HG02798 (cell line): ENCODE data around the gene KLHDC7B.

Source experiments
- ATAC-seq: cut with Tn5 transposase; IDR thresholded peaks from one replicate; pipeline ENCODE4 v1.9.1; 2021; ENCODE audit warnings: mild to moderate bottlenecking; ENCODE audit not compliant: unreplicated experiment, poor library complexity

Gene KLHDC7B

DNA sequence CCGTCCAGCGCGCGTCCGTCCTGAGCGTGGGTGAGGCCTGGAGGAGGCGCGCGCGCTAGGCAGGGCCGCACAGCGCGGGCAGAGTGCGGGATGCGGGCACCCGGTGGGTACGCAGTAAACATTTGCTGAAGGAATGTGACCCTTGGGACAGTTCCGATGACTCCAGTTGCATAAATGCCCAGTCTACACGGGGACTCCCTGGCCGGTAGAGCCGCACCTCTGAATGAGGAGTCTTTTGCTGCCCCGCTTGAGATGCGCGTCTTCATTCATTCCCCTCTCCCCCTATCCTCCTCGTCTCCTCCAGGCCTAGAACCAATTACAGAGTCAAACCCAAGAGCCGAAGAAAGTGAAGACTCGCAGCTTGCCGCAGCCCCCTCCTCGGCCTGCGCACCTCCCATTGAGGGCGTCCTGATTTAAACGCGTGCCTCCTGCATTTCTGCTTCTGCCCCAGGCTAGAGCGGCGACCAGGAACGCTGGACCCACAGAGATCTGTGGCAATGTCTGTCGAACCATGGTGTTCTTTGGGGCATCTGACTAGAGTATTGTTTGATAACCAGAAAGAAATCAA is 37.7 kb downstream of the KLHDC7B start:
- no peak for ATAC-seq

DNA sequence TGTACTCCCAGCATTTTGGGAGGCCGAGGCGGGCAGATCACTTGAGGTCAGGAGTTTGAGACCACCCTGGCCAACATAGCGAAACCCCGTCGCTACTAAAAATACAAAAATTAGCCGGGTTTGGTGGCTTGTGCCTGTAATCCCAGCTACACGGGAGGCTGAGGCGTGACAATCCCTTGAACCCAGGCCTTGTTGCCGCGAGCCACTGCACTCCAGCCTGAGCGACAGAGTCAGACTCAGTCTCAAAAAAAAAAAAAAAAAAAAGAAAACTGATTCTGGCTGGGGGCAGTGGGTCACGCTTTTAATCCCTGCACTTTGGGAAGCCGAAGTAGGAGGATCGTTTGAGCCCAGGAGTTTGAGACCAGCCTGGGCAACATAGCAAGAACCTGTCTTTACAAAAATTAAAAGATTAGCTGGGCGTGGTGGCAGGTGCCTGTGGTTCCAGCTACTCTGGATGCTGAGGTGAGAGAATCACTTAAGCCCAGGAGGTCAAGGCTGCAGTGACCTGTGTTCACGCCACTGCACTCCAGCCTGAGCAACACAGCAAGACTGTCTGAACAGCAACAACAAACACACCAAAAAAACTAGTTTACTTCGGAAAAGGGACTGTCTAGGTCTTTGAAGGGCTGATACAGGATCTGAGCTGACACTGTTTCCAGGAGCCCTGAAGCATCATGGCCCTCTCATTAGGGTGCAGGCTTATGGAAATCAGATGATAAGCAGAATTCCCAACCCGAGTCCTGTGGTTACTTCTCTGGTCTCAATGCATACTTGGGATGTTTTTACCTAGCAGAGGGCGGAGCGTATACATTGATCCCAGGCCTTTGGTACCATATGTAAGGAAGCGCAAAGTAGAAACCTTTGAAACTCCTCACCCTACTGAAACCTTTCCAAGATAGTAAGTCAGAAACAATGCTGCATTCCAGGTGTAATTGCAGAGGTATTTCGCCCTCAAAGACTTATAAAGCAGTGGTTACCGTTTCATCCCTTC is 38.7 kb downstream of the KLHDC7B start:
- no peak for ATAC-seq

DNA sequence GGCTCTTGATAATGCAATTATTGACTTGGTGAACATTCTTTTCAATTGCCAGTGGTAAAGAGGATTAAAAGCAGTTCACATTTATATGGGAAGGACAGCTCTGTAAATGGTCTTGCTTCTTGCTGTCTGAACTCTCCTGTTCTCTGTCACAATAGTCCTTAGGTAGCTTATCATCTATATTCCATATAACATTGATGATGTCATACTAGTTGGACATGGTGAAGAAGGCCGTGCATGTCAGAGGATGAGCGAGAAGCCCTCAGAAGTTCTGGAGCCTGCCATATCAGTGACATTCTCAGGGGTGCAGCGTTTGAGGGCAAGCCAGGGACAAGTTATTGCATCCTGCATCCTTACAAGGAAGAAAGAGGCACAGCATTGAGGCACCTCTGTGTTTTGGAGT is 39.5 kb downstream of the KLHDC7B start:
- ATAC-seq: no peak

DNA sequence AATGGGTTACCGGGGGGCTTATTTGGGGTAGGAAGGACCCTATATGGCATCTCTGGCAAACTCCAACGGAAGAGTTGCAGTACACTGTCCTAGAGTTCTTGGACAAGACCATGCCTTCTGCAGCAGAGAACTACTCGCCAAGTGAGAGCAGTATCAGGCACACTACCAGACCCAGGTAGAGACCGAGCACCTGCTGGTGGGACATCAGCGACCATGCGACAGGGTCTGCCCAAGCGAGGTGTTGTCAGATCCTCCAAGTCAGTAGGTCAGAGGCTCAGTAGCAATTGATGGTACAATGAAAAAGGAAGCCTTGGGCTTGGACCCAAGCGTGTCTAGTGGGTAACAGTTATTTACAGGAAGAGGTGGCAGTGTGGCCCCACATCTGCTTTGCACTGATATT is 40.1 kb downstream of the KLHDC7B start:
- no peak for ATAC-seq

DNA sequence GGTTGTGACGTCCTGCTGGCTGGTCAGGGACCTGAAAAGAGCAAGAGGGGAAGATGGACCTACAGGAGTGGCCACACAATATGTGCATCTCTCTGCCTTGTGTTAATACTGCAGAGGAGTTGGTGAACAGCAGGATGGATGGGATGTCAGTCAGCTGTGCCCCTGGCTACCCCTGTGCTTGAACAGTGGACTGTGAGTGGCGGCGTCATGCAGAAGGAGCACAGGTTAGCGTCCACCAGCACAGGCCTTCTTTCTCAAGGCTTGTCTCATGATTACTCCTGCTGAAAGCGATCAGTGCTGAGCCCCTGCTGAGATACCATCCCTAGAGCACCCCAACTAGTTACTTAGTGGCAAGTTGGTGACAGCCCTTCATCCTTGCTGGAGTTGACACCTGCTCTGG is 40.7 kb downstream of the KLHDC7B start:
- ATAC-seq: no peak

DNA sequence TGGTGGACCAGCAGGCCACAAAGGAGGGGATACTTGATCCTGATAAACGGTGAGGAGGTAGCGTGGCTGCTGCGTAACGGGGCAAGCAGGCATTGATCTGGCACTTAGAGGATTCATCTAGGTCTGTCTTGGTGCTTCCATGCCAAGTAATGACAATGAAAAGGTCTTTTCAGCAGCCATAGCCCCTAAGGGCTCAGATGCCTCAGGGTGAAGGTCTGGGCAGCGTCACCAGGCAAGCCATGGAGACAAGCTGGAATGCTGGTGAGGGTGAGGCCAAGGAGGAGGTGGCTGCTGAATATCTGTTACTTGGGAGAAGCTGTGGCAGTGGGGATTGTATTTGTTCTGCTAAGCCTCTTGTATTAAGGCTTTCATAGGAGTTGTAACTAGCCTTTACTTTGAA is 41.7 kb downstream of the KLHDC7B start:
- ATAC-seq: no peak

DNA sequence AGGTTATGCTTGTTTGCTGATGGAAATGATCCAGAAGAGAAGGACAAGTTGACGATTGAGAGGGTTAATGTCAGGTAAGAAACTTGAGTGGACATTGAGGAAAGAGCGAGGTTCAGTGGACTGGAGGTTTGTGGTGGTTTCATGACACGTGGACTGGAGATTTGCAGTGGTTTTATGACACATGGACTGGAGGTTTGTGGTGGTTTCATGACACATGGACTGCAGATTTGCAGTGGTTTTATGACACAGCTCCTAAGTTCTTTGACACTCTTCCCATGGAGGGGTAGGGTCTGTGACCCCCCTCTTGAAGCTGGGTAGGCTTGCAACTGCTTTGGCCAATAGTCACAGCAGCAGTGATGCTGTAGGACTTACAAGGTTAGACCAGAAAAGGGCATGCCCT is 49.5 kb downstream of the KLHDC7B start:
- ATAC-seq: no peak

DNA sequence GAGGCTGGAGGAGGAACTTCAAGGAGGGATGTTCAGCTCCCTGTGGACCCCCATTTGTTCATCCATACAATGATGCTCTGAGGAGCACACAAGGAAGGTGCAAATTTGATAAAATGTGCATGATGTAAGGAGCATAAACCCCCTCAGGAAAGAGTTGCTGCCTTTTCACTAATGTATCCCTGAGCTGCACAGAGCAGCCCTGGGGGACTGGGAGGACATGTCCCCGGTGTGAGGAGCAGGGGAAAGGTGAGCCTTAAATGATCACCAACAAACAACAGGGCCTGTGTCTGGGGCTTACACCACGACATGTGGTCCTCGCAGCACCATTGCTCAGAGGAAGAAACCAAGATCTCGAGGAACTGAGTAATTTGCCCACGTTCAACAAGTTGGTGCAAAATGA is 51.4 kb downstream of the KLHDC7B start:
- ATAC-seq: no peak

DNA sequence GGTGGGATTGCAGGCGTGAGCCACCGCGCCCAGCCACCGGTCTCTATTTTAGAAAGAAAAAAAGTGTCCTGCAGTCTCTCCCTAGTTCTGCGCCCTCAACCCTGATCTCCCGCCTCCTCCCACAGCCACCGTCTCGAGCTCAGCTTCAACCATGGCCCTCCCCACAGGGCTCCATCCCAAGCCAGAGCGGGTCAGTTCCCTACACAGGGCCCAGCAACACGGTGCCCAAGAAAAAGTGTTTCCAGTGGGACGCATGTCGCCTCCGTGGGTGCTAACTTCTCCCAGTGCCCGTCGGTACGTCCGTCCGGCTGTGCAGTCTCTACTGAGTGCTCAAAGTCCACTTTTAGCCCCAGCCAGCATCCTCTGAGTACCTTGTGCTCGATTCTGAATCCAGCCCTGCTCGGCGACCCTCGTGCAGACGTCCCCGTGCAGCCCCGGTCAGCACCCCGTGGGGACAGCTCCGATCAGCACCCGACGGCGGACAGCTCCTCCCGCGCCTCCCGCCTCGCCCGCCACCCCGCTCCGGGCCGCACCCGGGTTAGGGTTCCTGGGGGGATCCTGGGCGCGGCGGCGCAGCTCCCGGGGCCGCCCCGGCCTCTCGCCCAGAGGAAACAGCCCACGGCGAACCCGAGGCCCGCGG is 54.2 kb downstream of the KLHDC7B start:
- ATAC-seq: no peak

DNA sequence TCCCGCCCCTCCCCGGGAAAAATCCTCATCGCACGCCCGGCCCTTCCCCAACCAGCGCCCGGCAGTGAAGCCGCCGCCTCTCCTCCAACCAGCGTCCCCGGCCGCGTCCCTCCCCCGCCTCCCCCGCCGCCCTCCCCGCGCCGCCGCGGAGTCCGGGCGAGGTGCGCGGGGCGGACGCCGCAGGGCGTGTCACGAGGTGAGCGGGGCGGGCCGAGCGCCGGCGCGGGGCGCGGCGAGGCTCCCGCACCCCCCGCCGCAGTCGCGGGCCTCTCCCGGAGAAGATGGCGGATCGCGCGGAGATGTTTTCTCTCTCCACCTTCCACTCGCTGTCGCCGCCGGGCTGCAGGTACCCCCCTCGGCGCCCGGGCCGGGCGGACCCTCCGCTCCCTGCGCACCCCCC is 54.8 kb downstream of the KLHDC7B start, which contains the start of gene MAPK8IP2:
Gene MAPK8IP2, plus strand, starts transcription at position 256 of the 400 bp plus-strand sequence. Its CDS starts 26 bp downstream, at position 282.
- no peak for ATAC-seq
